CD14-positive monocyte (primary cell): ENCODE results near the gene ADNP2. TPM values are rescaled to one million over a fixed set of nuclear protein-coding genes. Genes with fewer than 3 reads are reported as not detected.

ENCODE experiments used
- DNase-seq, 3 donors: peaks; one replicate each; pipeline ENCODE4 v3.0.0-alpha.2; 2011 to 2022
- H2AFZ ChIP-seq: 2 replicates; pipeline ENCODE4 v1.6.0; 2012; ENCODE audit warnings: mild to moderate bottlenecking, low read depth, low read length, inconsistent platforms; ENCODE audit not compliant: insufficient read depth, poor library complexity, severe bottlenecking
- H3K27ac ChIP-seq, 2 donors: 1 replicate in 1 of 2; 2 replicates in 1 of 2; pipeline ENCODE4 v1.5.1; 2012 to 2013; ENCODE audit warnings: low read length in 2 of 2, control low read depth in 1 of 2, inconsistent platforms in 1 of 2, low read depth in 1 of 2, mild to moderate bottlenecking in 1 of 2
- H3K27me3 ChIP-seq, 2 donors: one replicate each; pipeline versions ENCODE4 v1.6.0 to v1.6.1; 2011 to 2013; ENCODE audit warnings: low read length in 2 of 2; ENCODE audit not compliant: control insufficient read depth in 2 of 2, insufficient read depth in 2 of 2
- H3K36me3 ChIP-seq, 2 donors: replicated peaks in 1 of 2; 1 replicate in 1 of 2; 2 replicates in 1 of 2; pipeline versions ENCODE4 v1.5.1 to v1.6.1; 2012 to 2013; ENCODE audit warnings: low read length in 2 of 2, control low read depth in 1 of 2, inconsistent platforms in 1 of 2, mild to moderate bottlenecking in 1 of 2; ENCODE audit not compliant: insufficient read depth in 2 of 2, control insufficient read depth in 1 of 2
- H3K4me1 ChIP-seq, 2 donors: 1 replicate in 1 of 2; 2 replicates in 1 of 2; pipeline versions ENCODE4 v1.5.1 to v1.6.1; 2012 to 2013; ENCODE audit warnings: low read length in 2 of 2, control low read depth in 1 of 2, inconsistent platforms in 1 of 2, mild to moderate bottlenecking in 1 of 2, moderate library complexity in 1 of 2; ENCODE audit not compliant: insufficient read depth in 2 of 2, control insufficient read depth in 1 of 2
- H3K4me2 ChIP-seq: replicated peaks from 2 replicates; pipeline ENCODE3; 2012; ENCODE audit warnings: low read length, moderate library complexity, mild to moderate bottlenecking; ENCODE audit not compliant: poor library complexity, severe bottlenecking; ENCODE audit errors: extremely low read depth
- H3K4me3 ChIP-seq, 3 experiments: fragments of 200-600 bp in 1 of 3; sonication (generic) in 1 of 3; replicated peaks in 1 of 3; 1 replicate in 2 of 3; 2 replicates in 1 of 3; pipeline ENCODE4 v1.5.1; 2011 to 2013; ENCODE audit warnings: low read length in 3 of 3, mild to moderate bottlenecking in 3 of 3, control low read depth in 2 of 3, low read depth in 2 of 3, inconsistent platforms in 1 of 3, moderate library complexity in 1 of 3
- H3K79me2 ChIP-seq: 2 replicates; pipeline ENCODE4 v1.6.0; 2012; ENCODE audit warnings: mild to moderate bottlenecking, control low read depth, inconsistent platforms, low read length, moderate library complexity; ENCODE audit not compliant: insufficient read depth
- H3K9ac ChIP-seq: 2 replicates; pipeline ENCODE4 v1.6.0; 2017; ENCODE audit warnings: low read length, mild to moderate bottlenecking; ENCODE audit not compliant: insufficient read depth, poor library complexity, severe bottlenecking
- H3K9me3 ChIP-seq, 2 donors: replicated peaks in 1 of 2; 1 replicate in 1 of 2; 2 replicates in 1 of 2; pipeline versions ENCODE4 v1.5.1 to v1.6.1; 2012 to 2013; ENCODE audit warnings: low read length in 2 of 2, control low read depth in 1 of 2; ENCODE audit not compliant: control insufficient read depth in 1 of 2, insufficient read depth in 1 of 2
- H4K20me1 ChIP-seq: 2 replicates; pipeline ENCODE4 v1.6.0; 2012; ENCODE audit warnings: mild to moderate bottlenecking, low read length, control low read depth, moderate library complexity; ENCODE audit not compliant: insufficient read depth
- H3K27ac Mint-ChIP-seq, 7 donors: one replicate each; pipeline ENCODE4 v1.8.0; 2020; ENCODE audit warnings: mild to moderate bottlenecking in 7 of 7, mixed read lengths in 7 of 7, moderate library complexity in 6 of 7, inconsistent platforms in 2 of 7
- H3K27me3 Mint-ChIP-seq, 3 donors: one replicate each; pipeline ENCODE4 v1.8.0; 2021 to 2022; ENCODE audit warnings: low read depth in 3 of 3, mild to moderate bottlenecking in 3 of 3, mixed read lengths in 3 of 3, moderate library complexity in 3 of 3, inconsistent platforms in 1 of 3
- H3K36me3 Mint-ChIP-seq, 2 donors: one replicate each; pipeline ENCODE4 v1.8.0; 2020; ENCODE audit warnings: mixed read lengths in 2 of 2, inconsistent platforms in 1 of 2, mild to moderate bottlenecking in 1 of 2
- H3K4me1 Mint-ChIP-seq: one replicate; pipeline ENCODE4 v1.8.0; 2020; ENCODE audit warnings: mild to moderate bottlenecking, mixed read lengths
- H3K4me3 Mint-ChIP-seq, 2 donors: one replicate each; pipeline ENCODE4 v1.8.0; 2020; ENCODE audit warnings: mild to moderate bottlenecking in 2 of 2, mixed read lengths in 2 of 2, moderate library complexity in 1 of 2
- H3K9me3 Mint-ChIP-seq, 7 donors: one replicate each; pipeline ENCODE4 v1.8.0; 2020 to 2022; ENCODE audit warnings: mixed read lengths in 7 of 7, mild to moderate bottlenecking in 6 of 7, moderate library complexity in 6 of 7, inconsistent platforms in 2 of 7
- WGBS: methylation state at CpG from one replicate; pipeline ENCODE4 v1.1.5; 2013; ENCODE audit warnings: missing lambda C conversion rate; ENCODE audit not compliant: insufficient coverage; 5-methylcytosine and 5-hydroxymethylcytosine counted together
- intact Hi-C, 2 donors: fragments of 100-400 bp; cut with micrococcal nuclease; formaldehyde crosslinking; loops; one replicate each; pipeline versions ENCODE4 v1.15.0 to v1.15.1; 2023
- polyA plus RNA-seq, 3 donors: library from polyadenylated mRNA; depleted of rRNA in 1 of 3; unstranded in 2 of 3; stranded (reverse) in 1 of 3; fragments of 300-500 nt in 2 of 3; fragments of >200 nt in 1 of 3; fragmentation: Illumina TruSeq in 2 of 3; gene quantifications; 1 replicate in 2 of 3; 2 replicates in 1 of 3; pipeline ENCODE4 v1.2.3, GENCODE V29; 2012 to 2021
- TF ChIP-seq, protein P1 (sequence below): fragments of 200-600 bp; IDR thresholded peaks from one replicate; pipeline ENCODE4 v1.8.0; 2022; ENCODE audit warnings: antibody characterized with exemption, mild to moderate bottlenecking

The ADNP2 gene
- polyA plus RNA-seq, 3 donors = 3.0 to 5.6 (median 3.6) TPM

GRCh38 chr18:80074183-80074582 is 34.9 kb upstream of the ADNP2 start:
- H4K20me1 ChIP-seq = no peaks in the 10 kb centered on the region
- no peak overlapping the region for H3K4me3 ChIP-seq
- no peak overlapping the region for H2AFZ ChIP-seq
- TF ChIP-seq, protein P1, sequence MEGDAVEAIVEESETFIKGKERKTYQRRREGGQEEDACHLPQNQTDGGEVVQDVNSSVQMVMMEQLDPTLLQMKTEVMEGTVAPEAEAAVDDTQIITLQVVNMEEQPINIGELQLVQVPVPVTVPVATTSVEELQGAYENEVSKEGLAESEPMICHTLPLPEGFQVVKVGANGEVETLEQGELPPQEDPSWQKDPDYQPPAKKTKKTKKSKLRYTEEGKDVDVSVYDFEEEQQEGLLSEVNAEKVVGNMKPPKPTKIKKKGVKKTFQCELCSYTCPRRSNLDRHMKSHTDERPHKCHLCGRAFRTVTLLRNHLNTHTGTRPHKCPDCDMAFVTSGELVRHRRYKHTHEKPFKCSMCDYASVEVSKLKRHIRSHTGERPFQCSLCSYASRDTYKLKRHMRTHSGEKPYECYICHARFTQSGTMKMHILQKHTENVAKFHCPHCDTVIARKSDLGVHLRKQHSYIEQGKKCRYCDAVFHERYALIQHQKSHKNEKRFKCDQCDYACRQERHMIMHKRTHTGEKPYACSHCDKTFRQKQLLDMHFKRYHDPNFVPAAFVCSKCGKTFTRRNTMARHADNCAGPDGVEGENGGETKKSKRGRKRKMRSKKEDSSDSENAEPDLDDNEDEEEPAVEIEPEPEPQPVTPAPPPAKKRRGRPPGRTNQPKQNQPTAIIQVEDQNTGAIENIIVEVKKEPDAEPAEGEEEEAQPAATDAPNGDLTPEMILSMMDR = no peak
- H3K4me1 ChIP-seq = no peaks in the 10 kb centered on the region
- Mint-ChIP-seq H3K27me3 (peaks cover 0 to 2% (median 2%) of the 10 kb centered on the region in 3 donors), H3K4me1 (peaks cover 1% of the 10 kb centered on the region), H3K36me3 (no peaks in the 10 kb centered on the region), H3K27ac (no peak overlapping the region), H3K9me3 (peaks cover 9 to 38% (median 20%) of the 10 kb centered on the region in 7 donors), H3K4me3 (no peak overlapping the region)
- no peak overlapping the region for H3K27ac ChIP-seq
- H3K27me3 ChIP-seq = no peaks in the 10 kb centered on the region
- no peaks in the 10 kb centered on the region for H3K79me2 ChIP-seq
- no peaks in the 10 kb centered on the region for H3K36me3 ChIP-seq
- DNase-seq = no peak
- H3K9me3 ChIP-seq = peaks cover 3 to 45% of the 10 kb centered on the region in 2 donors
- intact Hi-C loops = no loop called here
- 94% methylated on average over 4 of the region's 5 CpGs for WGBS
- no peak overlapping the region for H3K4me2 ChIP-seq
- H3K9ac ChIP-seq = no peak overlapping the region

DNA sequence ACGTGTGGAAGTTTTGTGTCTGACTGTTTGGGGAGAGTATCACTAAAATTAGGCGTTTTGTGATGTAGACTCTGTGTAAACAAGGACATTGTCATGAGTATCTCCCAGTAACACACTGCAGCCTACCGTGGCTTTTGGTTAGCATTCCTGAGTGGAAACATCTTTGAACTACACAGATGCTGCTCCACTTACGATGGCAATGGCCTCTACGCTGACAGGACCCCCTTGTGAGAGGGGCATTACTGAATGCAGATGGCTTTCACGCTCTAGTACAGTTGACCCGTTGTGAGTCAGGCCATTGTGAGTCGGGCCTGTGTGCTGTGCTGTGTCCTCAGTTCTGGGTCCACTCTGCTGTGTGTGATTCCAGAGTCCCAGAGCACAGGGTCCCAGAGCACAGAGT is 34.4 kb upstream of the ADNP2 start:
- Histone ChIP-seq H3K4me1 (no peaks in the 10 kb centered on the region), H3K9me3 (peaks cover 3 to 48% of the 10 kb centered on the region in 2 donors), H3K4me3 (no peak overlapping the region), H3K36me3 (no peaks in the 10 kb centered on the region), H4K20me1 (no peaks in the 10 kb centered on the region), H3K9ac (no peak overlapping the region), H3K79me2 (no peaks in the 10 kb centered on the region), H2AFZ (no peak overlapping the region), H3K27ac (no peak overlapping the region), H3K4me2 (no peak overlapping the region), H3K27me3 (no peaks in the 10 kb centered on the region)
- Mint-ChIP-seq H3K9me3 (peaks cover 9 to 38% (median 22%) of the 10 kb centered on the region in 7 donors), H3K27me3 (peaks cover 0 to 2% (median 2%) of the 10 kb centered on the region in 3 donors), H3K4me1 (peaks cover 1% of the 10 kb centered on the region), H3K27ac (no peak overlapping the region), H3K36me3 (no peaks in the 10 kb centered on the region), H3K4me3 (no peak overlapping the region)
- TF ChIP-seq, protein P1 = no peak
- DNase-seq = no peak
- 97% methylated on average over 7 of the region's 8 CpGs for WGBS
- intact Hi-C loops = no loop called here
